ENCODE data around the gene FAM117A. TPM values are rescaled to one million over a fixed set of nuclear protein-coding genes. Genes with fewer than 3 reads are reported as not detected.

The FAM117A gene
- total and polyA plus RNA-seq, 10 of the 15 experiments (the other 5 are each of a cell fraction or from before 2014, with no cell fraction given) = 2.1 to 29.6 (median 20.0) TPM

DNA sequence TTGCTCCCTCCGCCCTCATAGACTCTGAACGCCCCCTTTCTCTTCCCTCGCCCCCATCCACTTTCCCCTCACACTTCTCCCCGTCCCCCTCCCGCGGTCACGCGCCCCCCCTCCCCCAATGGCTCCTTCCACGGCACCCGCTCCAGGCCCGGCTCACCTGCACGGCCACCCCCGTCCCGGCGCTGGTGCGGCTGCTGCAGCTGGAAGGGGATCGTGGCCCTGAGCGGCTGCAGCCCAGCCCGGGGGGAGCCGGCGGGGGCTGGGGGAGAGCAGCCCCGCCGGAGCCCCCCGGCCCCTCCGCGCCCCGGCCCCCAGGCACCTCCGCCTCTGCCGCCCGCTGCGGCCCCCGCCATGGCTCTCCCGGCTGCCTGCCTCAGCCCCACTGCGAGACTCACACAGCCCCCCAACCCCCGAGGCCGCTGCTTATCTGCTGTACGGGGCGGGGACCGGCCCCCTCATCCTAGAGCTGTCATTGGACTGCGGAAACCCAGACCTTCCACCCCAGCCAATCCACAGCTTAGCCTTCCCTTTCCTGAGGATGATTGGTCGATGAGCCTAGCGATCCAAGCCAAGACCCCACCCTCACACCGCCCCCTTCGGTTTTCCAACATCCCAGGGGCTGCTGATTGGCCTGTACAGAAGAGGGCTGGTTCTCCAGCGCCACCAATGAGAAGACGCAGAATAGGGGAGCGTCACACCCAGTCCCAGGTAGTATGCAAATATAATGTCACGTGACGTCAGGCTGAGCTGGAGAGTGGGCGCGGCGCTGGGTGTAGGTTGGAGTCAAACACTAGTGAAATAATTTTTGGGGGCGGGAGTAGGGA, at the start of gene FAM117A (continued):
- TF ChIP-seq, protein P1, sequence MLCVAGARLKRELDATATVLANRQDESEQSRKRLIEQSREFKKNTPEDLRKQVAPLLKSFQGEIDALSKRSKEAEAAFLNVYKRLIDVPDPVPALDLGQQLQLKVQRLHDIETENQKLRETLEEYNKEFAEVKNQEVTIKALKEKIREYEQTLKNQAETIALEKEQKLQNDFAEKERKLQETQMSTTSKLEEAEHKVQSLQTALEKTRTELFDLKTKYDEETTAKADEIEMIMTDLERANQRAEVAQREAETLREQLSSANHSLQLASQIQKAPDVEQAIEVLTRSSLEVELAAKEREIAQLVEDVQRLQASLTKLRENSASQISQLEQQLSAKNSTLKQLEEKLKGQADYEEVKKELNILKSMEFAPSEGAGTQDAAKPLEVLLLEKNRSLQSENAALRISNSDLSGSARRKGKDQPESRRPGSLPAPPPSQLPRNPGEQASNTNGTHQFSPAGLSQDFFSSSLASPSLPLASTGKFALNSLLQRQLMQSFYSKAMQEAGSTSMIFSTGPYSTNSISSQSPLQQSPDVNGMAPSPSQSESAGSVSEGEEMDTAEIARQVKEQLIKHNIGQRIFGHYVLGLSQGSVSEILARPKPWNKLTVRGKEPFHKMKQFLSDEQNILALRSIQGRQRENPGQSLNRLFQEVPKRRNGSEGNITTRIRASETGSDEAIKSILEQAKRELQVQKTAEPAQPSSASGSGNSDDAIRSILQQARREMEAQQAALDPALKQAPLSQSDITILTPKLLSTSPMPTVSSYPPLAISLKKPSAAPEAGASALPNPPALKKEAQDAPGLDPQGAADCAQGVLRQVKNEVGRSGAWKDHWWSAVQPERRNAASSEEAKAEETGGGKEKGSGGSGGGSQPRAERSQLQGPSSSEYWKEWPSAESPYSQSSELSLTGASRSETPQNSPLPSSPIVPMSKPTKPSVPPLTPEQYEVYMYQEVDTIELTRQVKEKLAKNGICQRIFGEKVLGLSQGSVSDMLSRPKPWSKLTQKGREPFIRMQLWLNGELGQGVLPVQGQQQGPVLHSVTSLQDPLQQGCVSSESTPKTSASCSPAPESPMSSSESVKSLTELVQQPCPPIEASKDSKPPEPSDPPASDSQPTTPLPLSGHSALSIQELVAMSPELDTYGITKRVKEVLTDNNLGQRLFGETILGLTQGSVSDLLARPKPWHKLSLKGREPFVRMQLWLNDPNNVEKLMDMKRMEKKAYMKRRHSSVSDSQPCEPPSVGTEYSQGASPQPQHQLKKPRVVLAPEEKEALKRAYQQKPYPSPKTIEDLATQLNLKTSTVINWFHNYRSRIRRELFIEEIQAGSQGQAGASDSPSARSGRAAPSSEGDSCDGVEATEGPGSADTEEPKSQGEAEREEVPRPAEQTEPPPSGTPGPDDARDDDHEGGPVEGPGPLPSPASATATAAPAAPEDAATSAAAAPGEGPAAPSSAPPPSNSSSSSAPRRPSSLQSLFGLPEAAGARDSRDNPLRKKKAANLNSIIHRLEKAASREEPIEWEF (IDR thresholded peaks at IDR 0.05; ENCODE audit: insufficient replicate concordance, low read depth, low read length) = no peak
- no peak for TF ChIP-seq ZSCAN29 (IDR thresholded peaks at IDR 0.05)
- no peak for TF ChIP-seq TCF7 (IDR thresholded peaks at IDR 0.05; ENCODE audit: borderline replicate concordance)
- peak; percentile 62; the same call in 1 of the 2 replicates for TF ChIP-seq TCF3 (IDR thresholded peaks at IDR 0.05; ENCODE audit: borderline replicate concordance, insufficient read depth, low read depth, low read length)
- peak; percentile 83 for TF ChIP-seq RFX5 (IDR thresholded peaks at IDR 0.05; ENCODE audit: low read depth, low read length)
- peak; percentile 20; the same call in 1 of the 2 replicates for TF ChIP-seq TBL1XR1 (IDR thresholded peaks at IDR 0.05; ENCODE audit: low read depth, low read length)
- no peak for TF ChIP-seq ZNF24 (IDR thresholded peaks at IDR 0.05)
- no peak for TF ChIP-seq ZNF687 (IDR thresholded peaks at IDR 0.05)
- TF ChIP-seq SREBF1 (IDR thresholded peaks at IDR 0.05; ENCODE audit: low read length) = no peak
- TF ChIP-seq HDGF (IDR thresholded peaks at IDR 0.05) = peak; percentile 81
- TF ChIP-seq BACH1 (IDR thresholded peaks at IDR 0.05; ENCODE audit: borderline replicate concordance) = peak; percentile 33; the same call in 1 of the 2 replicates
- no peak for TF ChIP-seq IRF4 (IDR thresholded peaks at IDR 0.05; ENCODE audit: low read depth, low read length)
- TF ChIP-seq MTA3 (IDR thresholded peaks at IDR 0.05; ENCODE audit: borderline replicate concordance, low read length) = no peak
- peak; percentile 93 for TF ChIP-seq CHD2 (IDR thresholded peaks at IDR 0.05; ENCODE audit: borderline replicate concordance, low read depth, low read length)
- TF ChIP-seq ZZZ3 (IDR thresholded peaks at IDR 0.05; ENCODE audit: control insufficient read depth, insufficient read length, low read depth) = no peak
- no peak for TF ChIP-seq KLF5 (IDR thresholded peaks at IDR 0.05; ENCODE audit: partially characterized antibody)
- no peak for TF ChIP-seq JUNB (IDR thresholded peaks at IDR 0.05)
- no peak for TF ChIP-seq GABPA (IDR thresholded peaks at IDR 0.05; ENCODE audit: low read depth)
- TF ChIP-seq YY1 (IDR thresholded peaks at IDR 0.05; ENCODE audit: low read depth, low read length) = 0 out of 2 replicates have a peak, but pooled peaks have one; percentile 32
- TF ChIP-seq SIN3A (IDR thresholded peaks at IDR 0.05; ENCODE audit: low read depth, low read length) = peak; percentile 37; the same call in 1 of the 2 replicates

All from GM12878 (cell line).